Left ventricle myocardium superior (tissue), 1 donor: ENCODE measurements around the gene SLC12A8. TPM values are rescaled to one million over a fixed set of nuclear protein-coding genes. Genes with fewer than 3 reads are reported as not detected.
A peak's percentile ranks its signal among the peaks of the same experiment; 100 is the strongest.
"Not testable (repeated sequence)": the region's sequence is repeated elsewhere in the genome, so short reads cannot be mapped to it uniquely, and the experiment has no call there.

Experiments used
- ATAC-seq: fragments of 200-7000 bp; cut with Tn5 transposase; one replicate; pipeline ENCODE4 v1.9.1; 2020; ENCODE audit warnings: mild to moderate bottlenecking, moderate library complexity
- DNase-seq: peaks from one replicate; pipeline ENCODE4 v3.0.0-alpha.2; 2020
- intact Hi-C: fragments of 100-400 bp; cut with micrococcal nuclease; formaldehyde crosslinking; loops from one replicate; pipeline ENCODE4 v1.11.0; 2022
- total RNA-seq: library from RNA; stranded (reverse); fragmentation: NEBNext Ultra II Directional; extraction: Animal tissue kit (Norgen Biotek cat#: 25700); gene quantifications from one replicate; pipeline ENCODE4 v1.2.1, GENCODE V29; 2021
- donor health status: DM: no; HTN: yes; CAD: no; lungs with severe emphysema.

The SLC12A8 gene
- total RNA-seq, 1 donor from 2014 or later = 0.52 TPM

GRCh38 chr3:125105116-125105515 is 107.4 kb downstream of the SLC12A8 start:
- ATAC-seq (no peak), DNase-seq (no peak)
- intact Hi-C loops = no loop called here

- DNase-seq = no peak
- ATAC-seq = no peak
- intact Hi-C loops = no loop called here
Observed at GRCh38 chr3:125104639-125105038, 107.9 kb downstream of the SLC12A8 start.

- DNase-seq (no peak), ATAC-seq (no peak)
- intact Hi-C loops = no loop called here
Observed at GRCh38 chr3:125103406-125103805, 109.1 kb downstream of the SLC12A8 start.

GRCh38 chr3:125102470-125102869 is 110.1 kb downstream of the SLC12A8 start:
- ATAC-seq (no peak), DNase-seq (no peak)
- intact Hi-C loops = no loop called here

- intact Hi-C loops = no loop called here
- no peak for ATAC-seq
- DNase-seq = no peak
Observed at GRCh38 chr3:125098611-125099291, 113.8 kb downstream of the SLC12A8 start.

- intact Hi-C loops = no loop called here
- no peak for ATAC-seq
Observed at GRCh38 chr3:125090649-125091048, 121.9 kb downstream of the SLC12A8 start.

GRCh38 chr3:125087768-125088391 is 124.7 kb downstream of the SLC12A8 start:
- DNase-seq (no peak), ATAC-seq (peak; percentile 40)
- intact Hi-C loops = no loop called here

More at GRCh38 chr3:125090649-125091048, 121.9 kb downstream of the SLC12A8 start:
- DNase-seq = no peak

GRCh38 chr3:125085166-125085565 is 127.4 kb downstream of the SLC12A8 start:
- intact Hi-C loops = no loop called here
- DNase-seq (no peak), ATAC-seq (no peak)

- ATAC-seq (no peak), DNase-seq (no peak)
- intact Hi-C loops = no loop called here
Observed at GRCh38 chr3:125083776-125084175, 128.8 kb downstream of the SLC12A8 start.

GRCh38 chr3:125082339-125082738 is 130.2 kb downstream of the SLC12A8 start:
- DNase-seq, intact Hi-C loops, ATAC-seq: not testable (repeated sequence)

GRCh38 chr3:125080077-125080476 is 132.5 kb downstream of the SLC12A8 start:
- intact Hi-C loops = no loop called here
- ATAC-seq (no peak), DNase-seq (no peak)

GRCh38 chr3:125079675-125080045 is 132.9 kb downstream of the SLC12A8 start:
- intact Hi-C loops = no loop called here
- DNase-seq (no peak), ATAC-seq (no peak)

- intact Hi-C loops = no loop called here
- DNase-seq (no peak), ATAC-seq (peak; percentile 58)
Observed at GRCh38 chr3:125078951-125079674, 133.4 kb downstream of the SLC12A8 start.

GRCh38 chr3:125077864-125078263 is 134.7 kb downstream of the SLC12A8 start:
- intact Hi-C loops = no loop called here
- ATAC-seq (no peak), DNase-seq (no peak)

GRCh38 chr3:125076464-125076863 is 136.1 kb downstream of the SLC12A8 start:
- ATAC-seq (no peak), DNase-seq (no peak)
- intact Hi-C loops = no loop called here

- DNase-seq (no peak), ATAC-seq (no peak)
- intact Hi-C loops = no loop called here
Observed at GRCh38 chr3:125075738-125076137, 136.8 kb downstream of the SLC12A8 start.

- ATAC-seq (no peak), DNase-seq (no peak)
- intact Hi-C loops = no loop called here
Observed at GRCh38 chr3:125073390-125073905, 139.1 kb downstream of the SLC12A8 start.

- DNase-seq (no peak), ATAC-seq (peak; percentile 47)
- intact Hi-C loops = no loop called here
Observed at GRCh38 chr3:125072749-125073389, 139.7 kb downstream of the SLC12A8 start.

- DNase-seq (peak; percentile 56), ATAC-seq (peak; percentile 33)
- intact Hi-C loops = no loop called here
Observed at GRCh38 chr3:125072301-125072700, 140.2 kb downstream of the SLC12A8 start.
